Osteoblast (primary cell): ENCODE results near the gene DCHS1. TPM values are rescaled to one million over a fixed set of nuclear protein-coding genes. Genes with fewer than 3 reads are reported as not detected.

Source experiments
- DNase-seq: peaks from one replicate; pipeline ENCODE4 v3.0.0; 2011; ENCODE audit warnings: low spot score, mixed read lengths; ENCODE audit not compliant: insufficient read length; ENCODE audit errors: missing footprints
- H2AFZ ChIP-seq: 2 replicates; pipeline ENCODE4 v1.6.0; 2011; ENCODE audit warnings: mild to moderate bottlenecking, low read length
- H3K27ac ChIP-seq: 2 replicates; pipeline ENCODE4 v1.5.1; 2011; ENCODE audit warnings: mild to moderate bottlenecking, low read depth, low read length, moderate library complexity
- H3K27me3 ChIP-seq: 2 replicates; pipeline ENCODE4 v1.6.0; 2012; ENCODE audit warnings: mild to moderate bottlenecking, control low read depth, inconsistent platforms, low read length, moderate library complexity; ENCODE audit not compliant: insufficient read depth
- H3K36me3 ChIP-seq: 2 replicates; pipeline ENCODE4 v1.5.1; 2011; ENCODE audit warnings: mild to moderate bottlenecking, low read length, control low read depth, moderate library complexity; ENCODE audit not compliant: insufficient read depth
- H3K4me1 ChIP-seq: 2 replicates; pipeline ENCODE4 v1.5.1; 2011; ENCODE audit warnings: mild to moderate bottlenecking, low read length, control low read depth, moderate library complexity; ENCODE audit not compliant: insufficient read depth
- H3K4me2 ChIP-seq: 2 replicates; pipeline ENCODE4 v1.6.0; 2011; ENCODE audit warnings: mild to moderate bottlenecking, low read length; ENCODE audit not compliant: insufficient read depth
- H3K4me3 ChIP-seq: fragments of 200-600 bp; sonication (generic); 3 replicates; pipeline ENCODE4 v1.5.1; 2012; ENCODE audit warnings: mild to moderate bottlenecking, low read length, inconsistent platforms; ENCODE audit not compliant: insufficient read depth
- H3K79me2 ChIP-seq: 2 replicates; pipeline ENCODE4 v1.6.0; 2012; ENCODE audit warnings: mild to moderate bottlenecking, low read length, control low read depth, inconsistent platforms; ENCODE audit not compliant: insufficient read depth
- H3K9me3 ChIP-seq: 2 replicates; pipeline ENCODE4 v1.5.1; 2011; ENCODE audit warnings: low read depth, low read length, control low read depth
- H4K20me1 ChIP-seq: 2 replicates; pipeline ENCODE4 v1.6.0; 2012; ENCODE audit warnings: mild to moderate bottlenecking, low read length, control low read depth; ENCODE audit not compliant: insufficient read depth
- total RNA-seq: library from RNA; depleted of rRNA; stranded (reverse); fragments of >200 nt; gene quantifications from 2 replicates; pipeline ENCODE4 v1.2.3, GENCODE V29; 2012
- TF ChIP-seq, protein P1 (sequence below): IDR thresholded peaks from 2 replicates; pipeline ENCODE4 v1.5.1; 2011; ENCODE audit warnings: mild to moderate bottlenecking, low read depth, low read length, moderate library complexity; ENCODE audit errors: extremely low read depth

The DCHS1 gene
- total RNA-seq, 1 donor, result 1.1 TPM

DNA sequence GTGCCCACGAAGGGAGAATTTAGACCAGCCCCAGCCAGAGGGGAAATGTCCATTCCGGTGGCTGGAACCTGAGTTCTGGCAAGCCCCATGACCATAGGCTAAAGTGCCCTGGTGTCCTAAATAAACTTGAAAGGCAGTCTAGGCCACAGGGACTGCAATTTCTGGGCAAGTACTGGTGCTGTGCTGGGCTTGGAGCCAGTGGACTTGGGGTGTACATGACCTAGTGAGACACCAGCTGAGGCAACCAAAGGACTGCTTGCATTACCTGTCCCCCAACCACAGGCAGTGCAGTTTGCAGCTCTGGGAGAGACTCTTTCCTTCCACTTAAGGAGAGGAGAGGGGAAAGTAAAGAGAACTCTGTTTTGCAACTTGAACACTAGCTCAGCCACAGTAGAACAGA is 75.9 kb downstream of the DCHS1 start:
- Histone ChIP-seq H3K4me3 (no peak overlapping the region), H3K36me3 (no peaks in the 10 kb centered on the region), H3K27ac (no peak overlapping the region), H2AFZ (no peak overlapping the region), H3K4me1 (peaks cover 8% of the 10 kb centered on the region), H4K20me1 (no peaks in the 10 kb centered on the region), H3K9me3 (no peaks in the 10 kb centered on the region), H3K27me3 (no peaks in the 10 kb centered on the region), H3K79me2 (no peaks in the 10 kb centered on the region), H3K4me2 (no peak overlapping the region)
- TF ChIP-seq, protein P1, sequence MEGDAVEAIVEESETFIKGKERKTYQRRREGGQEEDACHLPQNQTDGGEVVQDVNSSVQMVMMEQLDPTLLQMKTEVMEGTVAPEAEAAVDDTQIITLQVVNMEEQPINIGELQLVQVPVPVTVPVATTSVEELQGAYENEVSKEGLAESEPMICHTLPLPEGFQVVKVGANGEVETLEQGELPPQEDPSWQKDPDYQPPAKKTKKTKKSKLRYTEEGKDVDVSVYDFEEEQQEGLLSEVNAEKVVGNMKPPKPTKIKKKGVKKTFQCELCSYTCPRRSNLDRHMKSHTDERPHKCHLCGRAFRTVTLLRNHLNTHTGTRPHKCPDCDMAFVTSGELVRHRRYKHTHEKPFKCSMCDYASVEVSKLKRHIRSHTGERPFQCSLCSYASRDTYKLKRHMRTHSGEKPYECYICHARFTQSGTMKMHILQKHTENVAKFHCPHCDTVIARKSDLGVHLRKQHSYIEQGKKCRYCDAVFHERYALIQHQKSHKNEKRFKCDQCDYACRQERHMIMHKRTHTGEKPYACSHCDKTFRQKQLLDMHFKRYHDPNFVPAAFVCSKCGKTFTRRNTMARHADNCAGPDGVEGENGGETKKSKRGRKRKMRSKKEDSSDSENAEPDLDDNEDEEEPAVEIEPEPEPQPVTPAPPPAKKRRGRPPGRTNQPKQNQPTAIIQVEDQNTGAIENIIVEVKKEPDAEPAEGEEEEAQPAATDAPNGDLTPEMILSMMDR, result no peak
- no peak for DNase-seq

DNA sequence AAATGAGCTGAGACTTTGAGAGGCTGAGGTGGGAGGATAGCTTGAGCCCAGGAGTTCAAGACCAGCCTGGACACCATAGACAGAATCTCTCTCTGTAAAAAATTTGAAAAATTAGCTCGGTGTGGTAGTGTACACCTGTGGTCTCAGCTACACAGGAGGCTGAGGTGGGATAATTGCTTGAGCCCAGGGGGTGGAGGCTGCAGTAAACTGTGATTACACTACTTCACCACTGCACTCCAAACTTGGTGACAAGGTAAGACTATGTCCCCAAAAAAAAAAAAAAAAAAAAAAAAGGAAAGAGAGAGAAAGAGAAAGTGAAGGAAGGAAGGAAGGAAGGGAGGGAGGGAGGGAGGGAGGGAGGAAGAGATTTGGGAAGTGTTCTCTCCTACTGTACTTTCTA is 77.5 kb downstream of the DCHS1 start:
- Histone ChIP-seq H3K4me1 (peaks cover 8% of the 10 kb centered on the region), H3K36me3 (no peaks in the 10 kb centered on the region), H4K20me1 (no peaks in the 10 kb centered on the region), H3K79me2 (no peaks in the 10 kb centered on the region), H2AFZ (no peak overlapping the region), H3K4me2 (no peak overlapping the region), H3K9me3 (no peaks in the 10 kb centered on the region), H3K27me3 (no peaks in the 10 kb centered on the region), H3K4me3 (no peak overlapping the region), H3K27ac (no peak overlapping the region)
- no peak for DNase-seq
- TF ChIP-seq, protein P1, result no peak

DNA sequence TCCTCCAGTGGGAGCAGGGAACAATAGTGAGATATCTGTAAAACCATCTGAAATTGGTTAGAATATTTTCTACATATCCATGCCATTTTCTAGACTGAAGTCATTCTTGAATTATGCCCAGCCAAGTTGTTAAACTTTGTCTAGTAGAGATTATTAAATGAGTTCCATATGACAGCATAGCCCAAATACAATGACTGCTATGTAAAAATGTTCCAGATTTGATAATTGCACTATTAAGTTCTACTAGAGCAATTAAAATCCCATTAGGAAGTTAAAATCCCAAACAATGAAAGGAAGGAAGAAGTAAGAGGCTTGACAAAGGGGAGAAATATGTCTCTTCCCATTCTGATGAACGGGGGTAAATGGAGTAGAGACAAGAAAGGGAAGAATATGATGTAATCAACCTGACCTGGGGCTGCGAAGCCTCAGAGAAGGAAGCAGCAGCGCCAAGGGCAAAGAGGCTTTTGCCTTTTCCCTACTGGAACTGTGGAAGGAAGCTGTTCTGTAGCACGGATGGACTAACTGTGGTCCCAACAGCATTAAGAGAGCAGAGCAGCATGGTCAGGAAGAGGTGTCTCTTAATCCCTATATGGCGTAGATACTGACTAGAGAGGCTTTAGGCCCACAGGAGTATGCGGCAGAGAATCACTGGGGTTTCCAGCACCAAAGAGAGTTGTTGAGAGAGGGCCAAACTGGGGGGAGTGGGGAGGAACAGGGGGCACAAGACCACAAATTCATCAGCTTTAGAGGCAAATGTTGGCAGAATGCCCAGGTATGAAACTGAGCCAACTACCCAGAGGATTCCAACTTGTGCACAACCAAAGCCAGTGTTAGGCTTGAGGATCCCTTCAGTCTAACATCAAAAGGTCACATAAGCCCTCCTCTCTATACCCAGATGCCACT is 78.9 kb downstream of the DCHS1 start:
- no peaks in the 10 kb centered on the region for H3K27me3 ChIP-seq
- no peaks in the 10 kb centered on the region for H3K79me2 ChIP-seq
- no peaks in the 10 kb centered on the region for H3K36me3 ChIP-seq
- no peak overlapping the region for H2AFZ ChIP-seq
- peak overlapping the region; percentile 33 for H3K4me2 ChIP-seq
- peaks cover 17% of the 10 kb centered on the region for H3K4me1 ChIP-seq
- H3K9me3 ChIP-seq, result no peaks in the 10 kb centered on the region
- TF ChIP-seq, protein P1, result no peak
- peaks cover 4% of the 10 kb centered on the region for H4K20me1 ChIP-seq
- no peak overlapping the region for H3K4me3 ChIP-seq
- no peak overlapping the region for H3K27ac ChIP-seq
- DNase-seq, result no peak

DNA sequence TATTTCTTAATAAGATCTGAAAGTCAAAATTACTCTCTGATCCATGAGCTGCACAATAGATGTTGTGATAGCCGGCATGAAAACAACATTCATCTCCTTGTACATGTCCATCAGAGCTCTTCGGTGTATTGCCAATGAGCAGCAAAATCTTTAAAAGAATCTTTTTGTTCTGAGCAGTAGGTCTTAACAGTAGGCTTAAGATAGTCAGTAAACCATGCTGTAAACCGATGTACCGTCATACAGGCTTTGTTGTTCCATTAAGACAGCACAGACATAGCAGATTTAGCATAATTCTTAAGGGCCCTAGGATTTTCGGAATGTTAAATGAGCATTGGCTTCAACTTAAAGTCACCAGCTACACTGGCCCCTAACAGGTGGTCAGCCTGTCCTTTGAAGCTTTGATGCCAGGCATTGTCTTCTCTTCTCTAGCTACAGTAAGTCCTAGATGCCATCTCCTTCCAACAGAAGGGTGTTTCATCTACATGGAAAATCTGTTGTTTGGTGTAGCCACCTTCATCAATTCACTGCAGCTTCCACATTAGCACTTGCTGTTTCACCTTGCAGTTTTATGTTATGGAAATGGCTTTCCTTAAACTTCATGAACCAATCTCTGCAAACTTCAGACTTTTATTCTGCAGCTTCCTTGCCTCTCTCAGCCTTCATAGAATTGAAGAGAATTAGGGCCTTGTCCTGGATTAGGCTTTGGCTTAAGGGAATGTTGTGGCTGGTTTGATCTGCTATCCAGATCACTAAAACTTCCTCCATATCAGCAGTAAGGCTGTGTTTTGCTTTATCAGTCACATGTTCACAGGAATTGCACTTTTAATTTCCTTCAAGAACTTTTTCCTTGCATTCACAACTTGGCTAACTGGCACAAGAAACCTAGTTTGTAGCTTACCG is 80.5 kb downstream of the DCHS1 start:
- no peak overlapping the region for H3K4me3 ChIP-seq
- no peak overlapping the region for H3K4me2 ChIP-seq
- H3K4me1 ChIP-seq, result peaks cover 18% of the 10 kb centered on the region
- H3K27ac ChIP-seq, result no peak overlapping the region
- no peaks in the 10 kb centered on the region for H3K27me3 ChIP-seq
- H4K20me1 ChIP-seq, result peaks cover 12% of the 10 kb centered on the region
- DNase-seq, result no peak
- no peaks in the 10 kb centered on the region for H3K36me3 ChIP-seq
- TF ChIP-seq, protein P1, result no peak
- H3K9me3 ChIP-seq, result no peaks in the 10 kb centered on the region
- no peak overlapping the region for H2AFZ ChIP-seq
- no peaks in the 10 kb centered on the region for H3K79me2 ChIP-seq
